HG03442 (cell line): Measurements from ENCODE around the gene FILIP1.
"Not testable (repeated sequence)": the region's sequence is repeated elsewhere in the genome, so short reads cannot be mapped to it uniquely, and the experiment has no call there.

Source experiments
- ATAC-seq: cut with Tn5 transposase; IDR thresholded peaks from one replicate; pipeline ENCODE4 v1.9.1; 2021; ENCODE audit warnings: mild to moderate bottlenecking, moderate library complexity; ENCODE audit not compliant: unreplicated experiment

Gene FILIP1

DNA sequence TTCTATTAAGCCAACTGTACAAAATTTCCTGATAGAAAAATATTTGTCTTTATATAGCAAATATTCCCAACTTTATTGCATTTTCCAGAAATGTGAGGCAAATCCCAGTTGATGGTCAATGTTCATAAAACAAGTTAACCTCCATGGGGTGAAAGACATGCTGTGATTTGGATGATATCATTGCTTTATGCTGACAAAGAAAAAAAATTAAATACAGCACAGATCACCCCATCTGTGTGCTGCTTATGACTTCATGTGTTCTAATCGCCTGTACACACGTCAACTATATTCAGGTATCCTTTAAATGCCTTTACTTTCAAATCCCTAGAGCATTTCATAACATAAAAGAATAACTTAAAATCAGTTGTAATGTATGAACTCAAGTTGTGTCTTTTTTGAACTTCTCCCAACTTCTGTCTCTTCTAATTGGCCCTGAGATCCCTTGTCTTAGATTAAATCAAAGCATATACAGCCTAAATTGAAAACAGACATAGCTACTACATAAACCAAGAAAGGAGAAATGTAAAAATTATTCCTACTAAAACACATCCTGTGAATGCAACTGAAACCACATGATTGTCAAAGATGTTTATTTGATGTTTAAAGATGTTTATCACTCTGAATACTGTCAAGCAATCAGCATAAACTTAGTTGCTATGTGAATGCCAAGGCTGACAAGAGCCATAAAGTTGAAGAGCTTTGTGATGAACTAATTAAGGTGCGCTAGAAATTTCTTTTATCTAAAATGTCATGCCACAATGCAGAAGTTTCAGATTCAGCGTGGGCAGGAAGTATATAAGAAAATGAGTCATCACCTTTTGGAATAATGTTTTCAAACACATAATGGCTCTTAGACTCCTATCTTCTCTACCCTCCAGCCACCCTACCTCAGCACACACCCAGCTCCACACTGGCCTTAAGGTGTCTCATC lies 68.7 kb downstream of the FILIP1 start:
- no peak for ATAC-seq

DNA sequence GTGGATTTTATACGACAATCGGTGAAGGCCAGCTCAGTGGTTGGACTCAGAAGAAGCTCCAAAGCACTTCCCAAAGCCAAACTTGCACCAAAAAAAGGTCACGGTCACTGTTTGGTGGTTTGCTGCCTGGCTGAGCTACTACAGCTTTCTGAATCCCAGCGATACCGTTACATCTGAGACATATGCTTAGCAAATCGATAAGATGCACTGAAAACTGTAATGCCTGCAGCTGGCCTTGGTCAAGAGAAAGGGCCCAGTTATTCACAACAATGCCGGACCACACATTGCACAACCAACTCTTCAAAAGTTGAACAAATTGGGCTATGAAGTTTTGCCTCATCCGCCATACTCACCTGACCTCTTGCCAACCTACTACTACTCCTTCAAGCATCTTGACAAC lies 70.2 kb downstream of the FILIP1 start:
- ATAC-seq = no peak

DNA sequence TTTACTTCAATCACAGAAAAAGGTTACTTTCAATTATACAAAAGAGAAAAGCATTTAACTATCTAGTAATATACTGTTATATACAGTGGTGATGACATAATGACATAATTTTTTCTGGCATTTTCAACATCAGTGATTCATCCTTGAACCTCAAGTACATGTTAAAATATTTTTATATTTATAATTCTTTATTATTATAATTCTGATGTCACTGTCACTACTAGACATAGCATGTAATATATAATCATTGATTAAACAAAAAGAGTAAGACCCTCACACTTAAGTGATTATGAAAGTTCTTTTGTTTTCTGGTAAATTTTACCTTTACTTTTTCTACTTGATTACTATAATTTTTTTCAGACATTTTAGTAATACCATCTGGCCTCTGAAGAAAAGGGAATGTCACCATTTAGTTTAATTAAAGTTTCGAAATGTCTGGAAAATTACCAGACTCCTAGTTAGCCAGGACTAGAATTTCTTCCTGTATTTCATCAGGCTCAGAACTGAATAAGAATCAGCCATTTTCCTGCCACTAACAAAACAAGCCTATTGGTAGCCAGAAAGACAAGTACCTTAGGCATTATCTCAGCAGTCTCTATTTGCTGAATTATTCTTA lies 71.5 kb downstream of the FILIP1 start:
- ATAC-seq = no peak

DNA sequence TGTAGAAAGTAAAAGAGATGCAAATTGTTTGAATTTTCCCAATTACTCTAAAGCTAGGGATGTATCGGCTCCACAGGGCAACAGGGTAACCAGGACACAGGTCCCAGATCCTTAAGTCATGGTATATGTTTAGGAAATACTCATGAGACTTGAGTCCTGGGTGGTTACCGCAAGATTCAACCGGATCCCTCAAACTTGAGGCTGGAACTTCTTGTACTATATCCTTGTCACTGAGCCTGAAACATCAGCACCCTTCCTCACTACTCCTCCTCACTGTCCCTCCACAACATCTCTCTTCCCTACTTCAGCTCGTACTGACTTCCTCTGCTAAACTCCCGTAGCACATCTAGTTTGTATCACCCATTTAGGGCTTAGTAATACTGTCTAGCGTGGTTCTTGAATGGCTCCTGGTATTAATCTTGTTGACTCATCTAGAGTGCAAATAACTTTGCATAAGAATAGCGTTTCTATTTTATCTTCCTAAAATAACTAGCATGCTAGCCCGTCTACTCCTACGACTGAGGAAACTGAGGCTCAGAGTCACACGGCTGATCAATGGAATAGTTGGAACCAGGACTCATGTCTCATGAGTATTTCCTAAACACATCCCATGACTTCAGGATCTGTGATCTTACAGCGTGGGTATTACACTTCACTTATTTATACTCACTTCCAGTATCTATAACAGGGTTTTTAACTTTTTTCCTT lies 72.1 kb downstream of the FILIP1 start:
- ATAC-seq = no peak

DNA sequence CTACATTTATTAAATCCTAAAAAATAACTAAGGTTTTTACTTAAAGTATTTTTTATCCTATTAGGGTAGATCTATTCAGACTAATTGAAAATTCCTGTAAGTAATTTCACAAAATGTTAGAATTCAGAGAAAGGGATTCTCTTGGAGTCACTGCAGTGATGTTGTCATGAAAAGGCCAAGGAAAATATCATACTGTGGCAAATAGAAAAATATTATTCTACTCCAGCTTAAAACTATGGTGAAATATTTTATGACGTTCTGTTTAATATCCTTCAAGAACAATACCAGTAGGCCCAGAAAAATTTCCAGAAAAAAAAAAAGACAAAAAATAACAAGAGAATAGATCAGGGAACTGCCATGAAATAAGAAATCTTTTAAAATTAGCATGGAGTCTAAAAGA lies 73.6 kb downstream of the FILIP1 start:
- ATAC-seq = no peak

DNA sequence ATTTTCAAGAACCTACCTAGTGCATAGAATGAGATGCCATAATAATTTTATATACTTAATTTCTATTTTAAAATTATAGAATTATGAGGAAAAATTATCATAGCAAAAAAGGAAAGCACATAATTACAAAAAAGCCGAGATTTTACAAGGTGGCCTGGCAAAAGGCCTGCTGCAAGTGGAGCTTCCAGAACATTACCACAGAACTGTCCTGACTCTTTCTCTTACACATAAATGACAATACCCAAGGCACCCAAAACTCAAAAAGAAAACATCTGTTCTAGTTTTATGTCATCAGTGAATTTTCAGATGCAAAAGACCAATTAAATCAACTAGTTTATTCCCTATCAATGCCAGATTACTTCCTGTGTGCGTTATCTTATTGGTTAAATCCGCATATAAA lies 74.2 kb downstream of the FILIP1 start:
- no peak for ATAC-seq

DNA sequence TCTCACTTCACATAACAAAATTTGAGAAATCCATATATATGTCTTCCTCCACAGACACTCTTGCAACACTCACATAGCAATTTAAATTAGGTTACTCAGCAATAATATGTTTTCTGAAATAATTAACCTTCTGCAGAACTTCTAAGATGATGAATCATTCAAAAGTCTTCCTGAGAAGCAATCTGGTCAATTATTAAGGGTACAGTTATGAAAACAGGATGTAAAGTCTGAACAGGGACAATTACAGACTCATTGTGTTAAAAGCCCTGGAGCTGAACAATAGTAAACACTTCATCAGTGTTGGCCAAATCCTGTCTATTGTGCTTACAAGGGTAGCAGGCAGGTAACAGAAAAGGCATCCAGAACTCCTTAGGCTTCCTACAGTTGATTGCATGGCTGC lies 75.4 kb downstream of the FILIP1 start:
- no peak for ATAC-seq

DNA sequence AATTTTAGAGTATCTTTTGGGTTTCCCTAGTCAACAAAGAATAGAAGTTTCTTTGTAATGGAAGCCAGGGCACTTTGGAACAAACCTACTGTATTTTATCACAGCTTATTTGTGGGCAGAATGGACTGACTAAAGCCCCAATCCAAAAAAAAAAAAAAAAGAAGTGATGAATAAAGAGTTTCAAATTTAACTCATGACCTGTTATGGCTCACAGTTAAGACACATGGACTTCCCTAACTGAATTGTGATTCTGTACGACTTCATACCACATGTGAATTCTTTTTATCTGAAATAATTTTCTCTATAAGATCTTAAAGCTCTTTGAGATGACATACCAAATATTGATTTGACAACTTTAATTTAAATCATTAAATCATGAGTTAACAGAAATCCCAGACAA lies 77.2 kb downstream of the FILIP1 start:
- ATAC-seq = no peak

DNA sequence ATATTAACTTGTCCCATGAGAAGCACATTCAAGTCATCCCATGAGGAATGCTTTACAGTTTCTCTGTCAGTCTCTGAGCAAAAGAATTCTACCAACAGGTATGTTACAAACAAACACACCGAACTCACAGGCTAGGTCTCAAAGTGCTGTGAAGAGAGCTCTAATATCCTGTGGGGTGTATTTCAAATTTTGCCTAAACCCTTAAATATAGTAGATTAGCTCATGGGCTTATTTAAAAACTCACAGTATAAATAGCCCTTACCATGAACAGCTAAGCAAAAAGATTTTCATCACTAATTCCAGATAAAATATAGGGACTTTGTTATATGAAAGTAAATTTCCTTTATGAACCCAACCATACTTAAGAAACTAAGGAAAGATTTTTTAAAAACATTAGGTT lies 77.8 kb downstream of the FILIP1 start:
- ATAC-seq = no peak

DNA sequence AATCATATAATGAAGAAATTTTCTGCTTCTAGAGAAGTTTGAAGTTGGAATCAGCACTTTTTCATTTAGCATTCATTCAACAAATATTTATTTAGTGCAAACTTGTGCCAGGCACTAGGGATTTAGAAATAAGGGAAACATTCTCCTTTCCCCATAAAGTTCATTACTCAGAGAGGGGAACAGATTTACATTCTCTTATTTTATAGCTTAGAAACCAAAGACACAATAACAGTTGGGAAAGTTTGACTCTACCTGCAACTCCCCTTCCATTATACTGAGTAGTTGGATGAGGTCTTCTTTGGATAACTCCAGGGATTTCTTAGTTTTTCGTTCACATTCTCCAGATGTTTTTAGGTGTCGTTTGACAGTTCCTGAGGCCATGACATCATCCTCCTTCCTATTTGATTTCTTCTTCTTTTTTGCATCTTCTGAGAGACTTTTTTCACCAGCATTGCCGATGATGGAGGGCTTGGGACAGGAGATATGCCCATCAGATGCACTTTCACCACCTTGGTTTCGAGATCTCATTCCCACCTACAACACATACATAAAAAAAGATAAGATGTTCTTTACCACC lies 79.1 kb downstream of the FILIP1 start:
- no peak for ATAC-seq

DNA sequence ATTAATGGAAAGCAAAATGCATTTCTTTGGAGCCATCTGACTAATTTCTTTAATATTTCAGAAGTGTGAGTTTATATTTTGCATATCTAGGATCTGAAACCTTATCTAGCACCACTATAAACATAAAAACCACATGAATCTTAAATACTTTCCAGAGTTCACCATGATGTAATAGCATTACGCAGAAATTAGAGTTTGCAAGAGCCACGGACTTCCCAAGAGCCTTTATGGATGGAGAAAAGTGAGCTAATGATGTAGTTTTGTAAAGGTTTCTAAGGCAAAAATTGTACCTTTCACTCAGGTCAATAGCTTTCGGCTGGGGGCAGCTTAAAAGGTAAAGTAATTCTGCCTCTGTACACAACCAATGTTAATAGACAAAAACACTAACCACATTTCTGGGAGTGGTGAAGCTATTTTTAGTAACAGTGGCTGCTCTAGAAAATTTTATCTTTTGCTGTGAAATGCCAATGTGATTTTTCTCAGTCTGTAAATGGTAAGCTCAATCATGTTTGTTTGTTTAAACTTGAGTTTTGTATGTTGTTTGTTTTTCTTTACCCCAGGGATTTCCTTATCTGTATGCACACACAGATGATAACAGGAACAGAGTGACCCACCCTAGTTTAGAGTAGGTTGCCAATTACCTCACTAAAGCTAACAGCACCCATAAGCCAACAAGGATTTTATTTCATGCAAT lies 80.5 kb downstream of the FILIP1 start:
- no peak for ATAC-seq

DNA sequence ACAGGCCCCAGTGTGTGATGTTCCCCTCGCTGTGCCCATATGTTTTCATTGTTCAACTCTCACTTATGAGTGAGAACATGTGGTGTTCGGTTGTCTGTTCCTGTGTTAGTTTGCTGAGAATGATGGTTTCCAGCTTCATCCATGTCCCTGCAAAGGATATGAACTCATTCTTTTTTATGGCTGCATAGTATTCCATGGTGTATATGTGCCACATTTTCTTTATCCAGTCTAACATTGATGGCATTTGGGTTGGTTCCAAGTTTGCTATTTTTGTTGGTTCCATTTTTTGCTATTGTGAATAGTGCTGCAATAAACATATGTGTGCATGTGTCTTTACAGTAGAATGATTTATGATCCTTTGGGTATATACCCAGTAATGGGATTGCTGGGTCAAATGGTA lies 83.0 kb downstream of the FILIP1 start:
- not testable (repeated sequence) for ATAC-seq

DNA sequence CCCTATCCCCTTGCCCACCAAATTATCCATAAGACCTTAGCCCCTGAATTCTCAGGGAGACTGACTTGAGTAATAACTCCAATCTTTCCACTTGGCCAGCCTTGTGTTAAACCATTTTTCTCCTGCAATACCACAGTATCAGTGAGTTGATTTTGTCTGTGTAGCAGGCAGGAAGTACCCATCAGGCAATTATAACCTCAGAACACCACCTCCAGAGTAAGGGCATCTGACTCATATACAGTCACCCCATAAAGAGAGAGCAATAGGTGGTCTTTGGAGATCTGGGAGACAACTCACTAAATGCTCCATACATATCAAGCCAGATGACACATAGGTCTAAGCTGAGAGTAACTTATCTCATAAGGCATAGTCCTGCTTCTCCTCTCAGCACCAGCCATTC lies 83.7 kb downstream of the FILIP1 start:
- ATAC-seq = no peak

DNA sequence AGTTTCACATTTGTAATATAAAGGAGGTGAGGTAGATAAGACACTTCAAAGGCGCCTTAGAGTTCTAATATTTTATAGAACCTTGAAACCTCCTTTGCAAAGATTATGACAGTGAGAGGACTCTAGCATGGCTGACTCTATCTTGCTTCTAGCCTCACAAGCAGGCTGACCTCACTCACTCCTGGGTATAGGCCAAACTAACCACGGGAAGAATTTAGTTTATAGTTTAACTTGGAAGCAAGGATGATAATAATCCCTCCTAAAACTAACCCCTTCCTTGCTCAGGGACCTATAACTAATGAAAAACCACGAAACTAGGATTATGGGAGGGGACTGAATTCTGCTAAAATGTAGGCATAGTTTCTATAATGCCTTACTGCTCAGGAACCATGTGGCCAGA lies 84.3 kb downstream of the FILIP1 start:
- ATAC-seq = no peak

DNA sequence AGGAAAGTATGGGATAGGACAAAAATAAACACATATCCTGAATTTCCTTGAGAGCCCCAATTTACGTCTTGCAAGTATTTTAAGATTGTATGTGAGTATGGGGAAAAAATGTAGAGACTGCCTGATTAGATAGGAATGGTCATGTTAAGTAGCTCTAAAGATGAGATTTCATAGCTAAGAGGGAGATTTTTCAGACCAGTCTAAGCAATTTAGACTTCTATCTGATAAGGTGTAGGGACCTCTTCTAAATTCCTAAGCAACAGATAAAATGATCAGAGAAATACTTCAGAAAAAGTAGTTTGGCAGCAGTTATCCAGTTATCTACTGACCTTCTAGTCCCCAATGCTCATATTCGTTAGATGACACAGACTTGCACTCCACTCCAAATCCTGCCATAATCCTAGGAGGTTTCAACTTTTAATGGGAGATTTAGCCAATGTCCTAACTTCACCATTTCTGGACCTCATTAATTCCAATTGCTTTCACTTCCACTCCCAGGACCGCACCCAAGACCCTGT lies 90.0 kb downstream of the FILIP1 start:
- no peak for ATAC-seq

DNA sequence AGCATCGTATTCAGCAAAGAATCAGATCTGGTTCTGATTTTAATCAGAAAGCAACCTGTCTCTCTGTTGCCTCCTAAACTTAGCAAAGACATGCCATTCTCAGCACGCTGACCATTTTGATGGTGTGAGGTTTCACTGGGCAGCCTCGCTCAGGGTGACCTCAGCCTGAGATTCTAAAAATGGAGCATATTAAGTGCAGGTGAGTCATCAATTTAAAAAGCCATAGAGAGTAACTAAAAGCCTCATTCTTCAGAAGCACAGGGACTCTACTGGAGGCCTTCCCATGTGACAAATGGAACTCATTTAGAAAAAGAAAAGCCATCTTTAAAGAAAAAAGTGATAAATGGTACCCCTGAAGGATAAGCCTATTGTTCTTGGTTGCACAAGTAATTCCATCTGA lies 91.3 kb downstream of the FILIP1 start:
- ATAC-seq = no peak

DNA sequence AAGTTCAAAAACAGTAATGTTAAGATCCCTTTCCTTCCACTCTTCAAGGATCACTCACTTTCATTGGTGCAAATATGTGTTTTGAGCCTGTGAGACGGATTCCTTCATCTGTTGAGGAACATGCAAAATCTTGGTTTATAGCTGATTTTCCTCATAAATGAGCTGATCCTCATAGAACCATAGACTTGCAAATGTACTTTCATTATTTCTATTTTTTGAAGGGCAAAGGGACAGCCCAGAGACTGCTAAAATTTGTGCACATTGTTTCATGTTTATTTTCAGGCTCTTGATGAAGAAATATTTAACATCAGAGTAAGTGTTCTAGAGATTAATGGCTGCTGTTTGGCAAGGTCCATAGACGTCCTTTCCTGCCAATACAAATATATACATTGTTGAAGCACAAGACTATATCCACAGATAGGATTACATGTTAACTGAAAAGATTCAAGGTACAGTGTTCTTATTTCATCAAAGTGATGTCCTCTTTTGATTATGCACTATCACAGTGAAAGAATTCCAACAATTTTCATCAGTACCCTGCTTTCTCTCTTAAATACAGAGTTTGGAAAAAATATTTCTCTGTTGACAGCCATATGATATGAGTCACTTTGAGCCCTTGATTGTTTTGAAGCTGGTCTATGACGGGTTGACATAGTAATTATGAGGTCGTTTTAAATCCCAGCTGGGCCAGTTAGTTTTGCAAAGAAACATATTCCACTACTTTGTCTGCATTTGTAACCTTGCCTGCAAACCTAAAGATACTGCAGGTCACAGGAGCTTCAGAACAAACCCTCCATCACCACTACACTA lies 95.7 kb downstream of the FILIP1 start:
- ATAC-seq = no peak

DNA sequence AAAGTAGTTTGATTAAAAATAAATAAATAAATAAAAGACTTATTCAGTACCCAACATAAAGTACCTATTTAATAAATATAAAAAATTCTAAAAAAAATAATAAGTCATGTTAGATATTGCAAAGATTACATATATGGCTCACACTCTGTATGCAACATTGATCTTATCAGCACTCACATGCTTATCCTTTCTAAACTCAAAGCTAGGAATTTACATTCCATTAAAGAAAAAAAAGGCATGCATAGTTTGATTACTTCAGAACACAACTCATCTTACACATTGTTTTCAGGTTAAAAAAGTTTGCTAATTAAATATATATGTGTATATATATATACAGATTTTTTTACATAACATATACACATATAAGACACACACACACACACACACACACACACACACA lies 96.4 kb downstream of the FILIP1 start:
- no peak for ATAC-seq

DNA sequence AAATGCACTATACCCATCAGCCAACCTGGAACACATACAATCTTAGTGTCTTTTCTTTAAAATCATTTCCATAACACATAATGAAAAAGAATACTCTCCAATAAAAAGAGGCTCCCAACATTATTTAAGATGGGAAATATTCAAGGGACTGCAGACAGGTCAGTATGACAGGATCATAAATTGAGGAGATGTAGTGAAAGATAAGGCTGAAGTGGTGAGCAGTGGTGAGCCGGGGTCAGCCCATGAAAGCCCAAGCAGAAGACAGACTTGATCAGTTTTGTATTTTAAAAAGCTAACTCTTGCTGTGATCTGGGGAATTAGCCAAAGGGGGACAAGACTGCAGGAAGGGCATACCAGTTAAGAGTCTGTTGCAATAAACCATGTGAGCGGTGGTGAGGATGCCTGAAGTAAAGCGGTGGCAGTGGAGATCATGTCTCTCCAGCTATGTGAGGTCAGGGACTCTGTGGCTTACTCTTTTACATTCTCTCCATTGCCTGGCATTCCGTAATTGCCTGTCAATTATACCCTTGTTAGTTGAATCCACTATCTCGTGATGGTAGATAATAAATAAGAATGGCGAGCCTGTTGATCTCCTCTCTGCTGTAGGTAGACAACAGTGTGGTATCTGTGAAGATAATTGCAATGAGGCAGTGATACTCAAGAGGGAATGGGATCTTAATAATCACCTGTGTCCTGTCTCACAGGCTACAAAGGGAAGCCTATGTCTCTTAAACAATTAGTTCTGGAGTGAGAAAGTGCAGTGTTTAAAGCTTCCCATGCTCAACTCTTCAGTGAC lies 97.4 kb downstream of the FILIP1 start:
- no peak for ATAC-seq
